H9 (cell line): Measurements from ENCODE around the gene VWA8. TPM values are rescaled to one million over a fixed set of nuclear protein-coding genes. Genes with fewer than 3 reads are reported as not detected.

Experiments used
- DNase-seq: peaks from one replicate; pipeline ENCODE4 v3.0.0-alpha.2; 2017
- H2AFZ ChIP-seq: one replicate; pipeline ENCODE4 v1.6.1; 2013; ENCODE audit warnings: mild to moderate bottlenecking, low read length, control low read depth, moderate library complexity
- H2AK5ac ChIP-seq: 2 replicates; pipeline ENCODE4 v1.6.1; 2013; ENCODE audit warnings: low read length, control low read depth, mixed read lengths; ENCODE audit not compliant: insufficient read length
- H2BK120ac ChIP-seq: one replicate; pipeline ENCODE4 v1.6.1; 2013; ENCODE audit warnings: low read depth, mild to moderate bottlenecking, low read length, control low read depth, inconsistent platforms; ENCODE audit not compliant: poor library complexity, severe bottlenecking
- H2BK12ac ChIP-seq: 2 replicates; pipeline ENCODE4 v1.6.1; 2013; ENCODE audit warnings: low read length, control low read depth, mixed read lengths, low read depth; ENCODE audit not compliant: insufficient read length
- H2BK15ac ChIP-seq: 2 replicates; pipeline ENCODE4 v1.6.1; 2013; ENCODE audit warnings: low read depth, low read length, control low read depth
- H2BK20ac ChIP-seq: one replicate; pipeline ENCODE4 v1.6.1; 2013; ENCODE audit warnings: low read depth, mild to moderate bottlenecking, low read length, control low read depth, inconsistent platforms; ENCODE audit not compliant: poor library complexity, severe bottlenecking
- H2BK5ac ChIP-seq: 2 replicates; pipeline ENCODE4 v1.6.1; 2013; ENCODE audit warnings: low read length, control low read depth, mixed read lengths; ENCODE audit not compliant: insufficient read length
- H3K14ac ChIP-seq: 2 replicates; pipeline ENCODE4 v1.6.1; 2013; ENCODE audit warnings: low read length, control low read depth; ENCODE audit not compliant: insufficient read depth
- H3K18ac ChIP-seq: 2 replicates; pipeline ENCODE4 v1.6.1; 2013; ENCODE audit warnings: low read depth, mild to moderate bottlenecking, mixed read lengths, low read length, control low read depth; ENCODE audit not compliant: insufficient read length
- H3K23ac ChIP-seq: 2 replicates; pipeline ENCODE4 v1.6.1; 2013; ENCODE audit warnings: low read length, control low read depth, mixed read lengths, low read depth; ENCODE audit not compliant: insufficient read length
- H3K23me2 ChIP-seq: 2 replicates; pipeline ENCODE4 v1.6.1; 2013; ENCODE audit warnings: low read depth, mild to moderate bottlenecking, mixed read lengths, low read length, control low read depth; ENCODE audit not compliant: insufficient read length, poor library complexity, severe bottlenecking
- H3K27ac ChIP-seq: 2 replicates; pipeline ENCODE4 v1.5.1; 2013; ENCODE audit warnings: low read length, control low read depth, mixed read lengths, low read depth; ENCODE audit not compliant: insufficient read length
- H3K27me3 ChIP-seq: 2 replicates; pipeline ENCODE4 v1.6.1; 2013; ENCODE audit warnings: low read length, control low read depth, inconsistent platforms; ENCODE audit not compliant: insufficient read depth
- H3K4ac ChIP-seq: 2 replicates; pipeline ENCODE4 v1.6.1; 2013; ENCODE audit warnings: low read depth, mild to moderate bottlenecking, control low read depth, inconsistent platforms, low read length, moderate library complexity
- H3K4me1 ChIP-seq: 2 replicates; pipeline ENCODE4 v1.6.1; 2013; ENCODE audit warnings: low read length, control low read depth, inconsistent platforms; ENCODE audit not compliant: insufficient read depth
- H3K4me2 ChIP-seq: 2 replicates; pipeline ENCODE4 v1.6.1; 2013; ENCODE audit warnings: low read length, control low read depth, mixed read lengths; ENCODE audit not compliant: insufficient read length, insufficient read depth
- H3K56ac ChIP-seq: 2 replicates; pipeline ENCODE4 v1.6.1; 2013; ENCODE audit warnings: low read depth, mild to moderate bottlenecking, mixed read lengths, low read length, control low read depth; ENCODE audit not compliant: insufficient read length
- H3K79me1 ChIP-seq: 2 replicates; pipeline ENCODE4 v1.6.1; 2013; ENCODE audit warnings: low read depth, mild to moderate bottlenecking, moderate library complexity, low read length, control low read depth, inconsistent platforms; ENCODE audit not compliant: insufficient read depth, poor library complexity, severe bottlenecking
- H3K79me2 ChIP-seq: 2 replicates; pipeline ENCODE4 v1.6.1; 2013; ENCODE audit warnings: low read length, control low read depth, inconsistent platforms; ENCODE audit not compliant: insufficient read depth
- H3K9ac ChIP-seq: 2 replicates; pipeline ENCODE4 v1.6.1; 2013; ENCODE audit warnings: low read length, control low read depth, mixed read lengths; ENCODE audit not compliant: insufficient read length; ENCODE audit errors: extremely low read depth
- H3K9me3 ChIP-seq: one replicate; pipeline ENCODE4 v1.6.1; 2013; ENCODE audit warnings: low read depth, low read length, inconsistent platforms; ENCODE audit not compliant: control insufficient read depth
- H3T11ph ChIP-seq: one replicate; pipeline ENCODE4 v1.6.1; 2013; ENCODE audit warnings: mild to moderate bottlenecking, low read length, control low read depth, inconsistent platforms
- H4K20me1 ChIP-seq: one replicate; pipeline ENCODE4 v1.6.1; 2013; ENCODE audit not compliant: control insufficient read depth, insufficient read length, insufficient read depth
- H4K5ac ChIP-seq: 2 replicates; pipeline ENCODE4 v1.6.1; 2013; ENCODE audit warnings: low read depth, mild to moderate bottlenecking, mixed read lengths, low read length, control low read depth; ENCODE audit not compliant: insufficient read length
- H4K8ac ChIP-seq: replicated peaks from 2 replicates; pipeline ENCODE4 v1.6.1; 2013; ENCODE audit warnings: low read length, control low read depth, mixed read lengths, low read depth; ENCODE audit not compliant: insufficient read length
- H4K91ac ChIP-seq: 2 replicates; pipeline ENCODE4 v1.6.1; 2013; ENCODE audit warnings: low read depth, mild to moderate bottlenecking, moderate library complexity, mixed read lengths, low read length, control low read depth; ENCODE audit not compliant: insufficient read length
- H3K27ac Mint-ChIP-seq, 3 experiments: 2 replicates in 2 of 3; 3 replicates in 1 of 3; pipeline ENCODE4 v1.8.0; 2020 to 2021; ENCODE audit warnings: mixed read lengths in 3 of 3, mild to moderate bottlenecking in 1 of 3, moderate library complexity in 1 of 3
- H3K27me3 Mint-ChIP-seq: 2 replicates; pipeline ENCODE4 v1.8.0; 2021; ENCODE audit warnings: low read depth, mild to moderate bottlenecking, moderate library complexity, mixed read lengths
- H3K36me3 Mint-ChIP-seq, 3 experiments: 2 replicates in 2 of 3; 3 replicates in 1 of 3; pipeline ENCODE4 v1.8.0; 2020 to 2021; ENCODE audit warnings: low read depth in 3 of 3, mixed read lengths in 3 of 3; ENCODE audit not compliant: insufficient read depth in 1 of 3
- H3K4me1 Mint-ChIP-seq, 2 experiments: 2 replicates each; pipeline ENCODE4 v1.8.0; 2020; ENCODE audit warnings: mixed read lengths in 2 of 2
- H3K4me3 Mint-ChIP-seq, 2 experiments: 2 replicates in 1 of 2; 3 replicates in 1 of 2; pipeline ENCODE4 v1.8.0; 2020 to 2021; ENCODE audit warnings: mild to moderate bottlenecking in 2 of 2, mixed read lengths in 2 of 2, moderate library complexity in 1 of 2
- H3K9me3 Mint-ChIP-seq, 2 experiments: 2 replicates in 1 of 2; 3 replicates in 1 of 2; pipeline ENCODE4 v1.8.0; 2020; ENCODE audit warnings: mild to moderate bottlenecking in 2 of 2, mixed read lengths in 2 of 2, moderate library complexity in 1 of 2
- CTCF ChIP-seq: fragments of 200-600 bp; sonication (generic); conservative IDR thresholded peaks from 3 replicates; pipeline ENCODE4 v1.8.0; 2021; ENCODE audit warnings: antibody characterized with exemption, mild to moderate bottlenecking
- WGBS: extraction: QIAGEN DNeasy Blood & Tissue Kit; methylation state at CpG from one replicate; pipeline ENCODE4 v1.1.7; 2013; ENCODE audit warnings: missing lambda C conversion rate, low lambda C conversion rate, mixed read lengths; ENCODE audit not compliant: insufficient read length; ENCODE audit errors: extremely low coverage; 5-methylcytosine and 5-hydroxymethylcytosine counted together
- total RNA-seq: library from RNA; stranded (reverse); gene quantifications from 2 replicates; pipeline ENCODE4 v1.2.1, GENCODE V29; 2021

VWA8 gene
- total RNA-seq, 1 experiment from 2014 or later = 17.4 TPM

- Histone ChIP-seq H3K79me1 (no peaks in the 10 kb centered on the region), H3K56ac (no peak overlapping the region), H3K23ac (no peak overlapping the region), H3K14ac (no peak overlapping the region), H4K20me1 (no peaks in the 10 kb centered on the region), H3K79me2 (no peaks in the 10 kb centered on the region), H2BK15ac (no peak overlapping the region), H2AK5ac (no peak overlapping the region), H3K4me1 (no peaks in the 10 kb centered on the region), H2BK5ac (no peak overlapping the region), H3K27me3 (no peaks in the 10 kb centered on the region), H3K18ac (no peak overlapping the region), H2BK20ac (no peak overlapping the region), H3K4ac (no peak overlapping the region), H2BK12ac (no peak overlapping the region), H4K8ac (no peak overlapping the region), H3K9me3 (no peaks in the 10 kb centered on the region), H2BK120ac (no peak overlapping the region), H3K4me2 (no peak overlapping the region), H3T11ph (no peak overlapping the region), H3K9ac (no peak overlapping the region), H4K5ac (no peak overlapping the region), H2AFZ (no peak overlapping the region), H4K91ac (no peak overlapping the region), H3K27ac (no peak overlapping the region), H3K23me2 (no peaks in the 10 kb centered on the region)
- Mint-ChIP-seq H3K27ac (no peak overlapping the region; a peak in 1 of 7 replicates), H3K4me3 (no peak overlapping the region), H3K27me3 (no peaks in the 10 kb centered on the region), H3K9me3 (peaks cover 0 to 2% of the 10 kb centered on the region in 2 experiments; a peak in 2 of 5 replicates), H3K36me3 (peaks cover 2 to 3% (median 3%) of the 10 kb centered on the region in 3 experiments; a peak in 3 of 7 replicates), H3K4me1 (peaks cover 10 to 13% of the 10 kb centered on the region in 2 experiments)
- no CpG with 5 or more reads among the region's 3 CpGs for WGBS
- TF ChIP-seq CTCF = peak; percentile 66
- no peak for DNase-seq
Observed at GRCh38 chr13:41649659-41650058, 311.2 kb downstream of the VWA8 start.
